ENCODE measurements around the gene FCHSD2. TPM values are rescaled to one million over a fixed set of nuclear protein-coding genes. Genes with fewer than 3 reads are reported as not detected.

The FCHSD2 gene
- total RNA-seq, 4 donors from 2014 or later = 17.0 to 40.0 (median 27.0) TPM

DNA sequence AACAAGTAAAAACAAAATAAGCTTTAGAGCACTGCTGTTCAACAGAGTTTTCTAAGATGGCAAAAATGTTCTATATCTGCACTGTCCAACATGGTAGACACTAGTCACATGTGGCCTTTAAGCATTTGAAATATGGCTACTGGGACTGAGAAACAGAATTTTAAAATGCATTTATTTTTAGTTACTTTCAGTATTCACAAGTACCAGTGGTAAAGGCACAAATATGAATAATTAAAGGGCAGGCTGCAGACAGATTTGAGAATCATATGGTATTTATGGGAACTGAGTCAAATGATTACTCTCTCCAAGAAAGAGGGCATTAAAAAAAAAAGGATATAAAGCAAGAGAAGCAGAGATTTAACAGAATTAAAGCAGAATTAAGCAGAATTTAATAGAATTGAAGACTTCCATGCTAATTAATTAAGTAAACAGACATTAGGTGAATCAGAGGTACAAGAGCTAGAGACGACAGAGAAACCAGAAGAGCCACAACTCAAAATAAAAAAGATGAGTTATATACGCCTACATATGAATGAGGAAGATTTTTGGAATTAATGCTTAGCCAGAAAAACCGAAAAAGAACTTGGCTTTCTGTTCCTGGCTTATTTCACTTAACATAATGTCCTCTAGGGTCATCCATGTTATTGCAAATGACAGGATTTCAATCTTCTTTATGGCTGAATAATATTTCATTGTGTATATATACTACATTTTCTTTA, 167.5 kb downstream of the FCHSD2 start:
- H3K4me1 ChIP-seq = no peaks in the 10 kb centered on the region
- peaks cover 0 to 6% of the 10 kb centered on the region in 2 donors for H3K36me3 ChIP-seq
- TF ChIP-seq EP300 (IDR thresholded peaks at IDR 0.05) (no peak), POLR2A (IDR thresholded peaks at IDR 0.05) (no peak), POLR2AphosphoS5 (IDR thresholded peaks at IDR 0.05) (no peak)
- TF ChIP-seq, protein P1, sequence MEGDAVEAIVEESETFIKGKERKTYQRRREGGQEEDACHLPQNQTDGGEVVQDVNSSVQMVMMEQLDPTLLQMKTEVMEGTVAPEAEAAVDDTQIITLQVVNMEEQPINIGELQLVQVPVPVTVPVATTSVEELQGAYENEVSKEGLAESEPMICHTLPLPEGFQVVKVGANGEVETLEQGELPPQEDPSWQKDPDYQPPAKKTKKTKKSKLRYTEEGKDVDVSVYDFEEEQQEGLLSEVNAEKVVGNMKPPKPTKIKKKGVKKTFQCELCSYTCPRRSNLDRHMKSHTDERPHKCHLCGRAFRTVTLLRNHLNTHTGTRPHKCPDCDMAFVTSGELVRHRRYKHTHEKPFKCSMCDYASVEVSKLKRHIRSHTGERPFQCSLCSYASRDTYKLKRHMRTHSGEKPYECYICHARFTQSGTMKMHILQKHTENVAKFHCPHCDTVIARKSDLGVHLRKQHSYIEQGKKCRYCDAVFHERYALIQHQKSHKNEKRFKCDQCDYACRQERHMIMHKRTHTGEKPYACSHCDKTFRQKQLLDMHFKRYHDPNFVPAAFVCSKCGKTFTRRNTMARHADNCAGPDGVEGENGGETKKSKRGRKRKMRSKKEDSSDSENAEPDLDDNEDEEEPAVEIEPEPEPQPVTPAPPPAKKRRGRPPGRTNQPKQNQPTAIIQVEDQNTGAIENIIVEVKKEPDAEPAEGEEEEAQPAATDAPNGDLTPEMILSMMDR (IDR thresholded peaks at IDR 0.05) = no peak
- H3K4me3 ChIP-seq = no peak overlapping the region
- no peak overlapping the region for H3K27ac ChIP-seq
- H3K27me3 ChIP-seq = no peaks in the 10 kb centered on the region
- ATAC-seq = no peak
- no peaks in the 10 kb centered on the region for H3K9me3 ChIP-seq
- 90 to 91% methylated on average over 3 of the region's 3 CpGs for WGBS, 2 donors (ENCODE audit: low coverage in 1 of 2)

DNA sequence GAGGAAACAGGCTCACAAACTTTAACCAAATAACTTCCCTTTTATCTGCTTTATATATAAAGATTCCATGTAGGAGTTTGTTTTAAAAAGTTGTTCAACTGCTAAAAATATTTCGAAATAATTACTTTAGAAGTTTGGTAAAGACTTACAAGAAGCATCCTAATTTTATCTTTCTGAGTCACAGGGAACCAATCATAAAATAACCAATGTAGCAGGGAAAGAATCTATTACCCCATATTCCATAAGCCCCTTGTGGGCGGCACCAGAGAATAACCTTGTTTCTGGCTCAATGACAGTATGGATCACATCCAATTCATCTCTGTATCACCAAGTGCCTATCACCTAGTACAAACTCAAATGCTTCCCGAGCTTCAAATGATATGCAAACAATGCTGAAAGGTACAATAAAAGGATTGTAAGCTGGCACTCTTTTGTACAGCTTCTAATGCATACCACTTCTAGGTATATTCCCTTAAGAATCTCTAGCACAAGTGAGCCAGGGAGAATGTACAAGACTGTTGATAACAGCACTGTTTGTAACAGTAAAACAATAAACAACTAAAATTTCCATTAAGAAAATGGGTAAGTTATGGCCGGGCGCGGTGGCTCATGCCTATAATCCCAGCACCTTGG, 169.5 kb downstream of the FCHSD2 start:
- Histone ChIP-seq H3K4me3 (no peak overlapping the region), H3K9me3 (no peaks in the 10 kb centered on the region), H3K36me3 (no peaks in the 10 kb centered on the region), H3K27me3 (no peaks in the 10 kb centered on the region), H3K27ac (no peak overlapping the region), H3K4me1 (no peaks in the 10 kb centered on the region)
- no peak for ATAC-seq
- TF ChIP-seq POLR2A (IDR thresholded peaks at IDR 0.05) (no peak), EP300 (IDR thresholded peaks at IDR 0.05) (no peak), POLR2AphosphoS5 (IDR thresholded peaks at IDR 0.05) (no peak)
- TF ChIP-seq, protein P1 (IDR thresholded peaks at IDR 0.05) = no peak
- WGBS, 2 donors (ENCODE audit: low coverage in 1 of 2) = 83 to 88% methylated on average over 6 of the region's 6 CpGs

DNA sequence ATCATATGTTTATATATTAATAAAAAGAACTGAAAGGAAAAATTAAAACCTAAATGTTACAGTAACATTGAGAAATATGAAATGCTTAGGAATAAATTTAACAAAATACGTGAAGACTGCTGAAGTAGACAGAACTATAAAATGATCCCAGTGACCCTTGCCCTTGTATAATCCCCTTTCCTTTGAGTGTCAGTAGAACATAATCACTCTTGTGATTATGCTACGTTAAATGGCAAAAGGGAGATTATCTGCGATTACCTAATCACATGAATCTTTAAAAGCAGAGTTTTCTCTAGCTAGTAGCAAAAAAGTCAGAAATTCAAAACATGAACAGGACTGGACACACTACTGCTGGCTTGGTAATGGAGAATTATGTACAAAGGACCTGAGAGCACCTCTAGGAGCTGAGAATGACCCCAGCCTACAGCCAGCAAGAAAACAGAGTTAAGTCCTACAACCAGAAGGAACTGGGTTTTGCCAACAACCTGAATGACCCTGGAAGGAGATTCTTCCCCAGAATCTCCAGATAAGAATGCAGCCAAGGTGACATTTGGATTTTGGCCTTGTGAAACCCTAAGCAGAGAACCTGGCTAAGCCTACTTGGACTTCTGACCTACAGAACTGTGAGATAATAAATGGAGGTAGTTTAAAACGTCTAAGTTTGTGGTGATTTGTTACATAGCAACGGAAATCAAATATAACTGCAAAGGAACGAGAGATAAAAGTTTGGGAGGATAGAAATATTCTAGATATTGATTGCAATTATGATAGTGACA, 170.7 kb downstream of the FCHSD2 start:
- H3K4me1 ChIP-seq = no peaks in the 10 kb centered on the region
- 73 to 84% methylated on average over 6 of the region's 6 CpGs for WGBS, 2 donors (ENCODE audit: low coverage in 1 of 2)
- H3K36me3 ChIP-seq = peaks cover 0 to under 1% of the 10 kb centered on the region in 2 donors
- H3K27ac ChIP-seq = no peak overlapping the region
- TF ChIP-seq POLR2A (IDR thresholded peaks at IDR 0.05) (no peak), POLR2AphosphoS5 (IDR thresholded peaks at IDR 0.05) (no peak), EP300 (IDR thresholded peaks at IDR 0.05) (no peak)
- TF ChIP-seq, protein P1 (IDR thresholded peaks at IDR 0.05) = no peak
- ATAC-seq = no peak
- H3K27me3 ChIP-seq = no peaks in the 10 kb centered on the region
- H3K4me3 ChIP-seq = no peak overlapping the region
- H3K9me3 ChIP-seq = no peaks in the 10 kb centered on the region

DNA sequence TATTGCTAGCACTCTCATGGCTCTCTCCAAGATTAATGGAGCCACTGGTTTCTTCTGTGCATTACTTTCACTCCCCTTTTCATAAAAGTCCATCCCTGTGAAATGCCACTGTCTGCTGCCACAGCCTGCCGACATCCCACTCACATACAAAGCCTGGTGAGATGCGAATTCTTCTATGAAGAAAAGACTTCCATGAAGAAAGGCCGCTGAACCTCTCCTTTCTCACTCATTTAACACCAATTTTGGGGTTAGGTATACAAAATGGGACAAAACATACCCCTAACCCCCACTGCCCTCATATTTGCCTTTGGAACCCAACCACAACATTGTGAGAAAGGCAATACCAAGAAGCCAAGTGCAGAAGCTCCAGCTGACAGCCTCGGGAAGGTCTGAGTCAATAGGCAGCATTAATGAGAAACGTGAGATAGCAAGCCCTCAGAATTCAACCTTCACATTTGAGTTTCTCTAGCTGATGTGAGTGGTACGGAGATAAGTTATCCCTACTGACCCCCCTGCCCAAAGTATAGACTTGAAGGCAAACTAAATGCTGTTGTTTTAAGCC, 171.5 kb downstream of the FCHSD2 start:
- H3K27ac ChIP-seq = no peak overlapping the region
- 92 to 100% methylated on average over 4 to 5 of the region's 6 CpGs for WGBS, 2 donors (ENCODE audit: low coverage in 1 of 2)
- TF ChIP-seq POLR2AphosphoS5 (IDR thresholded peaks at IDR 0.05) (no peak), POLR2A (IDR thresholded peaks at IDR 0.05) (no peak), EP300 (IDR thresholded peaks at IDR 0.05) (no peak)
- TF ChIP-seq, protein P1 (IDR thresholded peaks at IDR 0.05) = no peak

More for the DNA sequence above, 171.5 kb downstream of the FCHSD2 start:
- no peaks in the 10 kb centered on the region for H3K4me1 ChIP-seq
- H3K36me3 ChIP-seq = peaks cover 0 to 5% of the 10 kb centered on the region in 2 donors
- H3K4me3 ChIP-seq = no peak overlapping the region
- no peaks in the 10 kb centered on the region for H3K27me3 ChIP-seq
- no peak for ATAC-seq
- H3K9me3 ChIP-seq = no peaks in the 10 kb centered on the region

Data from gastroesophageal sphincter (tissue), 4 donors.